Dendritic cell treated with granulocyte-macrophage colony-stimulating factor and Interleukin-4, amounts not matched to agents 40 ng/mL and 50 ng/mL, for 4 days (primary cell): ENCODE results near the gene SRGAP1.
"Not testable (repeated sequence)": the region's sequence is repeated elsewhere in the genome, so short reads cannot be mapped to it uniquely, and the experiment has no call there.

Experiments used
- H3K27ac Mint-ChIP-seq: one replicate; pipeline ENCODE4 v1.8.0; 2022; ENCODE audit warnings: mild to moderate bottlenecking, mixed read lengths
- H3K27me3 Mint-ChIP-seq: one replicate; pipeline ENCODE4 v1.8.0; 2022; ENCODE audit warnings: mild to moderate bottlenecking, mixed read lengths
- H3K36me3 Mint-ChIP-seq: one replicate; pipeline ENCODE4 v1.8.0; 2022; ENCODE audit warnings: low read depth, mixed read lengths
- H3K4me1 Mint-ChIP-seq: one replicate; pipeline ENCODE4 v1.8.0; 2022; ENCODE audit warnings: low read depth, mixed read lengths
- H3K4me3 Mint-ChIP-seq: one replicate; pipeline ENCODE4 v1.8.0; 2022; ENCODE audit warnings: mild to moderate bottlenecking, moderate library complexity, mixed read lengths
- H3K9me3 Mint-ChIP-seq: one replicate; pipeline ENCODE4 v1.8.0; 2022; ENCODE audit warnings: mixed read lengths
- intact Hi-C: fragments of 100-400 bp; cut with micrococcal nuclease; formaldehyde crosslinking; loops from one replicate; pipeline ENCODE4 v1.15.0; 2022

The SRGAP1 gene

GRCh38 chr12:64057706-64058105, 213.2 kb downstream of the SRGAP1 start:
- intact Hi-C loops: no loop called here
- no peaks in the 10 kb centered on the region for H3K4me1 Mint-ChIP-seq
- H3K9me3 Mint-ChIP-seq: no peaks in the 10 kb centered on the region
- no peak overlapping the region for H3K27ac Mint-ChIP-seq
- H3K4me3 Mint-ChIP-seq: no peak overlapping the region
- H3K27me3 Mint-ChIP-seq: no peaks in the 10 kb centered on the region
- peaks cover 6% of the 10 kb centered on the region for H3K36me3 Mint-ChIP-seq

DNA sequence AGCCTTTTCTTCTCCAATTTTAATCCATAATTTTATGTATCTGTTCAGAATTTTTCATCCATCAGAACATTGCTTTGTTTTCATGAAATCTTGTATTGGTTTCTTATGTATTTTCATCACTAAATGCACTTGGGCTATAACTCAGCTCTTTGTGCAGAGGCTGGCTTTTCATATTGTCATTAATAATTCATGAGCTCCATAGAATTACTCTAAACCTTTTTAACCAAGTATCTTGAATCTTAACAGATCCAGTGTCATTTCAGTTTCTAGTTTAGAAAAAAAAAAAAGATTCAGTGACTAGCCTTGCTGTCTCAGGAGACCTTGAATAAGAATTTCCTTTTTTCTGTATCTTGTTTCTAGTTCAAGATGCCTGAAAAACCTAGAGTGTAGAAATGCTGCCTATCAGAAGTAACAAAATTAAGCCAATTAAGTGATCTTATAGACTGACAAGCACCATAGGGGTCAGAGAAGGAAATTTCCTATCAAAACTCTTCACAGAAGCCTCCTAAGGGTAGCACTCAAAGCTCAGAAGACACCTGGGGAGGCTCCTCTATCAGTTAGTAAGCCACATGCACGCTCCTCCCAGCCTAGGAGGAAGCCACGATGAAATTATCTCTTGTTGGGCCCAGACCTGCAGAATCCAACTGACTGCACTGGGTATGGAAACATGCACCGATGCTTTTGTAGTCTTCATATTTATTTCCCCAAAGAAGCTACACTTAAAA, 214.2 kb downstream of the SRGAP1 start:
- no peak overlapping the region for H3K4me3 Mint-ChIP-seq
- peaks cover 6% of the 10 kb centered on the region for H3K36me3 Mint-ChIP-seq
- H3K27me3 Mint-ChIP-seq: no peaks in the 10 kb centered on the region
- no peak overlapping the region for H3K27ac Mint-ChIP-seq
- H3K9me3 Mint-ChIP-seq: no peaks in the 10 kb centered on the region
- intact Hi-C loops: no loop called here
- no peaks in the 10 kb centered on the region for H3K4me1 Mint-ChIP-seq

DNA sequence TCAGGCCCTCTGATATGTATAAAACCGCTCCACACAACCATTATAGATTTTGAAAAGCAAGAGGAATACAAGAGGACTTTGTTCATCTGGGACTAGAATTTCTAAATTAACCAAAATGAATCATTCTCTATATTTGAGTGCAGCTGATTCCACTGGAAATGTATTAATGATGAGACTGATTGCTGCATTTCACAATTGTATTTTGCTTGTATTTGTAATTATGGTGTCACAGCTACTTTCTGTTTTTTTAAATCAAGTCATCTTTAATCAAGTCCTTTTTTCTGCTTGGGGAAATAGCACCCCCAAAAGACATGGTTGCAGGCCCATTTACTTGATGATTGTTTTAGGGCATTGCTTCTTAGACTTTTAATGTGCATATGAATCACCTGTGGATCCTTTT, 215.2 kb downstream of the SRGAP1 start:
- H3K27me3 Mint-ChIP-seq: no peaks in the 10 kb centered on the region
- no peaks in the 10 kb centered on the region for H3K9me3 Mint-ChIP-seq
- H3K4me3 Mint-ChIP-seq: no peak overlapping the region
- H3K36me3 Mint-ChIP-seq: peaks cover 9% of the 10 kb centered on the region
- intact Hi-C loops: no loop called here
- no peaks in the 10 kb centered on the region for H3K4me1 Mint-ChIP-seq
- no peak overlapping the region for H3K27ac Mint-ChIP-seq

DNA sequence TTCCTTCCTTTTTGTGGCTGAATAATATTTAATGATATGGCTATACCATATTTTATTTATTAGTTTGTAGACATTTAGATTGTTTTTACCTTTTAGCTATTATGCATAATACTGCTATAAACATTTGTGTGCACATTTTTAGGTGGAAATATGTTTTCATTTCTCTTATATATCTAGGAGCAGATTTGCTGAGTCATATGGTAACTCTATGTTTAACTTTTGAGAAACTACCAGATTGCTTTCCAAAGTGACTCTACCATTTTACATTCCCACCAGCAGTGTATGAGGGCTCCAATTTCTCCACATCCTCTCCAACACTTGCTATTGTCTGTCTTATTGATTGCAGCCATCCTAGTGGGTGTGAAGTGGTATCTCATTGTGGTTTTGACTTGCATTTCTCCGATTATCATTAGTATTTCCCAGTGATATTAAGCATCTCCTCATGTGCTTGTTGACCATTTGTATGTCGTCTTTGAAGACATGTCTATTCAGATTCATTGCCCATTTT, 217.4 kb downstream of the SRGAP1 start:
- Mint-ChIP-seq H3K9me3 (no peaks in the 10 kb centered on the region), H3K4me1 (no peaks in the 10 kb centered on the region), H3K27ac (no peak overlapping the region), H3K36me3 (peaks cover 9% of the 10 kb centered on the region), H3K27me3 (no peaks in the 10 kb centered on the region), H3K4me3 (no peak overlapping the region)
- intact Hi-C loops: no loop called here

DNA sequence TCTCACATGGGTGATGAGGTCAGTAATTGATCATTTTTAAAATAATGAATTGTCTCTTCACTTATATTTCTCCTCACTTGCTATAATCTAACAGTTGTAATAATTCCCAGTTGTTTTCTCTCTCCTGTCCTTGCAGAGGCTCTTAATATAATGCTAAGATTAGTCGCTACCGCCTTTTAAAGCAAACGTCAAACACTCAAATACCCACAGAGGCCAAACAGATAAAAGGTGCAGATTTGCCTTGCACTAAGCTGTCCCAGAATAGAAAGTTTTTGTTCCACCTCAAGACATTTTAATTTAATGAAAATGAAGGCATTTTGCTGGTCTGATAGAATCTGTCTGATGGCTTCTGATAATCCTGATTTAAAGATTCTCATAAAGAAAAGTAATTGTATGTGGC, 218.6 kb downstream of the SRGAP1 start:
- H3K9me3 Mint-ChIP-seq: no peaks in the 10 kb centered on the region
- H3K4me3 Mint-ChIP-seq: no peak overlapping the region
- no peak overlapping the region for H3K27ac Mint-ChIP-seq
- no peaks in the 10 kb centered on the region for H3K4me1 Mint-ChIP-seq
- H3K36me3 Mint-ChIP-seq: peaks cover 15% of the 10 kb centered on the region
- no peaks in the 10 kb centered on the region for H3K27me3 Mint-ChIP-seq
- intact Hi-C loops: no loop called here

DNA sequence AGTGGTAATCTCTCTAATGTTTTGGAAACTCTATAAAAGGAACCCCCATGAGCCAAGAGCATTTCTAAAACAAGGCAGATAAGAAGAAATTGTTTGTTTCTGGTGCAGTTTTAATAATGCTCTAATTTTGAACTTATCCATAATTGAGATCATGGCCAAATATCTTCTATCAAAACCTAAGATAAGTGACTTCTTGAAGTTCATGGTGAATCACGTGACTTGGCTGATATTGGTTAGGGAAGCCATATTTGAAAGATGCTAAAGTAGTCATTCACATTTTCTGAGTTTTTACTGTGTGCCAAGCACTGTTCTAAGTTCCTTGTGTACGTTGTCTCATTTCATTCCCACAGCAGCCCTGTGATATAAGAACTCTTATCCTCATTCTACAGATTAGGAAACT, 219.7 kb downstream of the SRGAP1 start:
- intact Hi-C loops: no loop called here
- H3K4me3 Mint-ChIP-seq: no peak overlapping the region
- H3K27ac Mint-ChIP-seq: no peak overlapping the region
- H3K9me3 Mint-ChIP-seq: no peaks in the 10 kb centered on the region
- H3K4me1 Mint-ChIP-seq: no peaks in the 10 kb centered on the region
- H3K36me3 Mint-ChIP-seq: peaks cover 15% of the 10 kb centered on the region
- H3K27me3 Mint-ChIP-seq: no peaks in the 10 kb centered on the region

DNA sequence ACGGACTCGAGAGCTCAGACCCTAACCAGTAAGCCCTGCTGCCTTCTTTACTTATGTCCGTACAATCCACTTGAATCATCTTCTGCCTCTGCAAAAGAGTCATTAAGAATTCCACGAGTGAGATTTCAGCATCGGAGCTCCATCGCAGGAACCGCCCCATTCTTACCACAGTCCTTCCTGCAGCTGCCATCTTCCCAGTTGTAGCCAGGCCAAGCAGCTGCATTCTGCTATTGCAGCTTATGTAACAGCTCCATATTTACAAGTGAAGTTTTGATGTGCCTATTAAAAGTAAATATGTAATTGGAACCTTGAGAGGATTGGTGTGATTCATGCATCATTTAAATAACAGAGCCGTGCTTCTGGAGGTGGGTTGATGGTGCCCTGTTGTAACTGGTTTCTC, 220.2 kb downstream of the SRGAP1 start:
- intact Hi-C loops: no loop called here
- Mint-ChIP-seq H3K36me3 (peaks cover 15% of the 10 kb centered on the region), H3K9me3 (no peaks in the 10 kb centered on the region), H3K4me1 (no peaks in the 10 kb centered on the region), H3K4me3 (no peak overlapping the region), H3K27me3 (no peaks in the 10 kb centered on the region), H3K27ac (no peak overlapping the region)

DNA sequence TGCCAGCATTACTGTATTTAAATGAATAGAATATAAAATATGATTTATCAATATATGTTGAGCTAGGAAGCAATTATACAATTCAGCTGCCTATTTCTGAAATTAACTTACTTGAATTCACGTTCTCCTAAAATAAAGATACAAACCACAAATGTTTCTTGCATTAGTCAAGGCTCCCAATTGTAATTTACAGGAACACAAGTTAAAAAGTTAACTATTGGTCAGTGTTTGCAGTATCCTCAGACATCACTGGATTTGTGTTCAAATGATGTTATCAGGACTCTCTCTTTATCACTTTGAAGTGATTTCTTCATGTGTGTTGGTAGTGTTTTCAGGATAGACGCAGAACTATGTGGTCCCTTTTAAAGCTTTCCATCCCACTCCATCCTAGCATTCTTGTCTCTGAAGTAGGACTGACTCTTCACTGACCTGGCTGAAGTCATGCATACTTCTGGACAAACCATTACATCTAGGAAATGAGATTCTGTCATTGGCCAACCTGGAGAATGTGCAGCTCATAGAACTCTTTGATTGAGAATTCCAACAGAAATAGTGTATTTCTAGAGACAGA, 221.5 kb downstream of the SRGAP1 start:
- Mint-ChIP-seq H3K4me3 (no peak overlapping the region), H3K36me3 (peaks cover 15% of the 10 kb centered on the region), H3K27me3 (no peaks in the 10 kb centered on the region), H3K27ac (no peak overlapping the region), H3K4me1 (no peaks in the 10 kb centered on the region), H3K9me3 (no peaks in the 10 kb centered on the region)
- intact Hi-C loops: no loop called here

DNA sequence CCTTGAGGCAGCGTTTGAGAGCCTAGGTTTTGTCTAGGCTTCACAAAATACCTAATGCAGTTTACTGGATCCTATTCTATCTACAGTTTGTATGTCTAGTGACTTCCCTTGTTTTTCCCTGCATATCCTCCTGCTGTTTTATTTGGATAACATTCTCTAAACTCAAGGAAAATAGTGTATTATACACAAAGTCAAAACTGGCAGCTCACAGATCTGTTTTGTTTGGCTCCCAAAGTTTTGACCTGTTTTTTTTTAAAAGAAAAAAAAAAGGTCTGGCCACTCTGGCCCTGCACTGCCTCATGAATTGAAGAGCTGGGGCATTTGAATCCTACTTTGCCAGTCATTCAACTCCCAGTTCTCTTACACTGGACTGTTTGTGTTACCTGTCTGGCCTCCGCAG, 222.3 kb downstream of the SRGAP1 start:
- Mint-ChIP-seq H3K4me1 (no peaks in the 10 kb centered on the region), H3K27me3 (no peaks in the 10 kb centered on the region), H3K9me3 (no peaks in the 10 kb centered on the region), H3K36me3 (peaks cover 18% of the 10 kb centered on the region), H3K4me3 (no peak overlapping the region), H3K27ac (no peak overlapping the region)
- intact Hi-C loops: no loop called here

GRCh38 chr12:64070454-64070853, 226.0 kb downstream of the SRGAP1 start:
- Mint-ChIP-seq H3K9me3 (no peaks in the 10 kb centered on the region), H3K36me3 (peaks cover 23% of the 10 kb centered on the region), H3K4me3 (no peak overlapping the region), H3K27me3 (no peaks in the 10 kb centered on the region), H3K4me1 (no peaks in the 10 kb centered on the region), H3K27ac (no peak overlapping the region)
- intact Hi-C loops: no loop called here

- no peak overlapping the region for H3K27ac Mint-ChIP-seq
- H3K27me3 Mint-ChIP-seq: no peaks in the 10 kb centered on the region
- no peaks in the 10 kb centered on the region for H3K9me3 Mint-ChIP-seq
- H3K4me1 Mint-ChIP-seq: no peaks in the 10 kb centered on the region
- intact Hi-C loops: no loop called here
- H3K4me3 Mint-ChIP-seq: no peak overlapping the region
- peaks cover 17% of the 10 kb centered on the region for H3K36me3 Mint-ChIP-seq
These were observed 228.5 kb downstream of the SRGAP1 start for GRCh38 chr12:64072916-64073575.

DNA sequence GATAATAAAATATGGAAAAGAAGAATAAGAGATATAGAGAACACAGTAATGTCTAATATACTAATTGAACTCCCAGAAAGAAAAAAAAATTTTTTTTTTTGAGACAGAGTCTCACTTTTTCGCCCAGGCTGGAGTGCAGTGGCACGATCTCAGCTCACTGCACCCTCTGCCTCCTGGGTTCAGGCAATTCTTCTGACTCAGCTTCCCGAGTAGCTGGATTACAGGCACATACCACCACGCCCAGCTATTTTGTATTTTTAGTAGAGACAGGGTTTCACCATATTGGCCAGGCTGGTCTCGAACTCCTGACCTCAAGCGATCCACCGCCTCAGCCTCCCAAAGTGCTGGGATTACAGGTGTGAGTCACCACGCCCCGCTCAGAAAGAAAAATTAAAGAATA, 232.1 kb downstream of the SRGAP1 start:
- H3K4me1 Mint-ChIP-seq, intact Hi-C loops, H3K9me3 Mint-ChIP-seq, H3K27me3 Mint-ChIP-seq, H3K4me3 Mint-ChIP-seq, H3K27ac Mint-ChIP-seq: not testable (repeated sequence)
- H3K36me3 Mint-ChIP-seq: peaks cover 33% of the 10 kb centered on the region

- Mint-ChIP-seq H3K36me3 (peaks cover 19% of the 10 kb centered on the region), H3K27ac (no peak overlapping the region), H3K9me3 (no peaks in the 10 kb centered on the region), H3K4me1 (no peaks in the 10 kb centered on the region), H3K27me3 (no peaks in the 10 kb centered on the region), H3K4me3 (no peak overlapping the region)
- intact Hi-C loops: no loop called here
These were observed 233.4 kb downstream of the SRGAP1 start for GRCh38 chr12:64077922-64078321.

GRCh38 chr12:64080319-64081007, 236.0 kb downstream of the SRGAP1 start:
- H3K27me3 Mint-ChIP-seq: no peaks in the 10 kb centered on the region
- peaks cover 17% of the 10 kb centered on the region for H3K36me3 Mint-ChIP-seq
- H3K27ac Mint-ChIP-seq: no peak overlapping the region
- peaks cover 15% of the 10 kb centered on the region for H3K4me1 Mint-ChIP-seq
- no peak overlapping the region for H3K4me3 Mint-ChIP-seq
- no peaks in the 10 kb centered on the region for H3K9me3 Mint-ChIP-seq
- intact Hi-C loops: loop anchor here (10.0 kb wide), 2 partner anchors 116 to 144 kb away; partner anchors contain the start of gene KICS2
